ENCODE measurements around the gene TSPAN19.

The TSPAN19 gene

GRCh38 chr12:84994426-84994825, 41.7 kb downstream of the TSPAN19 start:
- DNase-seq (ENCODE audit: low read depth in 1 of 2, low spot score in 1 of 2), result no peak
- TF ChIP-seq GABPA (IDR thresholded peaks at IDR 0.05; ENCODE audit: low read depth) (no peak), SPI1 (IDR thresholded peaks at IDR 0.05; ENCODE audit: borderline replicate concordance, low read depth) (no peak), REST (IDR thresholded peaks at IDR 0.05; ENCODE audit: insufficient replicate concordance, low read depth) (no peak), CTCF (IDR thresholded peaks at IDR 0.05; ENCODE audit: insufficient read depth, low read length) (no peak), POLR2AphosphoS5 (IDR thresholded peaks at IDR 0.05; ENCODE audit: low read depth) (no peak)
- no peaks in the 10 kb centered on the region for H3K27me3 ChIP-seq (ENCODE audit: insufficient read depth, poor library complexity, severe bottlenecking)
- H3K27ac ChIP-seq (replicated peaks), result no peak overlapping the region
- H3K4me3 ChIP-seq (replicated peaks; ENCODE audit: insufficient read depth, low read length), result no peak overlapping the region

GRCh38 chr12:84986586-84986985, 49.5 kb downstream of the TSPAN19 start:
- DNase-seq (ENCODE audit: low read depth in 1 of 2, low spot score in 1 of 2), result no peak
- TF ChIP-seq CTCF (IDR thresholded peaks at IDR 0.05; ENCODE audit: insufficient read depth, low read length) (no peak), SPI1 (IDR thresholded peaks at IDR 0.05; ENCODE audit: borderline replicate concordance, low read depth) (no peak), REST (IDR thresholded peaks at IDR 0.05; ENCODE audit: insufficient replicate concordance, low read depth) (no peak), POLR2AphosphoS5 (IDR thresholded peaks at IDR 0.05; ENCODE audit: low read depth) (no peak), GABPA (IDR thresholded peaks at IDR 0.05; ENCODE audit: low read depth) (no peak)
- Histone ChIP-seq H3K4me3 (replicated peaks; ENCODE audit: insufficient read depth, low read length) (no peak overlapping the region), H3K27me3 (ENCODE audit: insufficient read depth, poor library complexity, severe bottlenecking) (no peaks in the 10 kb centered on the region), H3K27ac (replicated peaks) (no peak overlapping the region)

GRCh38 chr12:84986117-84986516, 50.0 kb downstream of the TSPAN19 start:
- no peak overlapping the region for H3K4me3 ChIP-seq (replicated peaks; ENCODE audit: insufficient read depth, low read length)
- H3K27ac ChIP-seq (replicated peaks), result no peak overlapping the region
- no peaks in the 10 kb centered on the region for H3K27me3 ChIP-seq (ENCODE audit: insufficient read depth, poor library complexity, severe bottlenecking)
- TF ChIP-seq REST (IDR thresholded peaks at IDR 0.05; ENCODE audit: insufficient replicate concordance, low read depth) (no peak), GABPA (IDR thresholded peaks at IDR 0.05; ENCODE audit: low read depth) (no peak), SPI1 (IDR thresholded peaks at IDR 0.05; ENCODE audit: borderline replicate concordance, low read depth) (no peak), CTCF (IDR thresholded peaks at IDR 0.05; ENCODE audit: insufficient read depth, low read length) (no peak), POLR2AphosphoS5 (IDR thresholded peaks at IDR 0.05; ENCODE audit: low read depth) (no peak)
- no peak for DNase-seq (ENCODE audit: low read depth in 1 of 2, low spot score in 1 of 2)

Measured in HL-60 (cell line).